ENCODE measurements around the gene KIF26B. TPM values are rescaled to one million over a fixed set of nuclear protein-coding genes. Genes with fewer than 3 reads are reported as not detected.

The KIF26B gene
- total and polyA plus RNA-seq, 2 donors = 0.43 to 1.6 TPM

DNA sequence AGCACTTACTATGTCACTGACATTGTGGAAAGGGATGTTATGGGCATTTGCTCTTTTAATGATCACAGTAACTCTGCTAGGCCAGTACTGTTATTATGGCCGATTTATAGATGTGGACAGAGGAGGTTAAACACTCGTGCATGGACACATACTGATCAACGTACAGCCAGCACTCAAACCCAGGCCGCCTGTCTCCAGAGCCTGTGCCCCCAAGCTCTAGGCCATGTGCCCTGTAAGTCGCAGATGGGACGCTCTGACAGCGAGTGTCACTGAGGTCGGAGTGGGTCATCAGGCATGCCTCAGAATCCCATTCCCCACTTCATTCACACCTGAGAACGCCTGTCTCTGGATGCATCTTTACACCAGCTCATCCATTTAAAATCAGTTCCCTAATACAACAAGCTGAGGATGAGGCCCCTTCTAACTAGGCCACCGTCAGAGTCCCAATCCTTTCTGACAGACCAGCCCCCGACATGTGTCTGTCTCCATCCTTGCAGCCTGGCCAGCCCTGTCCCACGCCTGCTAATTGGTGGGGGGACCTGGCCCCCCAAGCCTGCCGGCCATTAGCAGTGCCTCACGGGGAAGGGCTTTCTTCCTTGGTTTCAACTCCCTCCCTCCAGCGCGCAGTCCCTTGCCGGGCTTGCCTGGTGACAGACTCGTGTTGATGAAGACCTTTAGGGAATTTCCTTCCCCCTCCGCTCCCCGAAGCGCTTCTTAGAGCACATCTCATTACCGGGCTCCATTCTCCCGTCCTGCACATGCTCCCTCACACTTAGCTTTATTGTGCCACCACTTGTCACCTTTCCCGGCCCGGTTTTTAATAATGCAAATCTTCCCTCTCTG is 436.8 kb downstream of the KIF26B start:
- no peak overlapping the region for H3K27ac ChIP-seq (ENCODE audit: low read depth in 1 of 2, low read length in 1 of 2)
- no peak overlapping the region for H3K4me3 ChIP-seq (ENCODE audit: low read length in 2 of 2)
- H3K27me3 ChIP-seq (ENCODE audit: control insufficient read depth in 2 of 2, insufficient read depth in 1 of 2, low read length in 1 of 2) = no peaks in the 10 kb centered on the region
- H3K9me3 ChIP-seq (ENCODE audit: control insufficient read depth in 2 of 2, insufficient read depth in 1 of 2, low read length in 1 of 2) = no peaks in the 10 kb centered on the region
- no peaks in the 10 kb centered on the region for H3K4me1 ChIP-seq (ENCODE audit: control insufficient read depth in 2 of 2, insufficient read depth in 2 of 2, low read length in 2 of 2)
- DNase-seq (ENCODE audit: low read depth in 6 of 9, low spot score in 9 of 9) = no peak
- 93% methylated on average over 25 of the region's 25 CpGs for WGBS
- H3K36me3 ChIP-seq (ENCODE audit: control insufficient read depth in 2 of 2, insufficient read depth in 2 of 2, low read length in 1 of 2) = no peaks in the 10 kb centered on the region

DNA sequence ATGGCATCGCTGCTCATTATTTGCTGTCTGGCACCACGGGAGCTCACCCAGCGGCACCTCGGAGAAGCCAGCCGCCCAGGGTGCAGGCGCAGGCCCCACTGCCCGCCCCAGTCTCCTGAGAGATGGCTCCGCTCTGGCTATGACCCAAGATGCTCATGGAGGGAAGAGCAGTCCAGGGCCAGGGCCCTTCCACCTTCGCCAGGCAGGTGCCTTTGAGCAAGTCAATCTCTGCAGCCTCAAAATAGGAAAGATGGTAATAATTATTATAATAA is 437.3 kb downstream of the KIF26B start:
- no peaks in the 10 kb centered on the region for H3K27me3 ChIP-seq (ENCODE audit: control insufficient read depth in 2 of 2, insufficient read depth in 1 of 2, low read length in 1 of 2)
- H3K4me3 ChIP-seq (ENCODE audit: low read length in 2 of 2) = no peak overlapping the region
- H3K27ac ChIP-seq (ENCODE audit: low read depth in 1 of 2, low read length in 1 of 2) = no peak overlapping the region
- no peaks in the 10 kb centered on the region for H3K9me3 ChIP-seq (ENCODE audit: control insufficient read depth in 2 of 2, insufficient read depth in 1 of 2, low read length in 1 of 2)
- no peaks in the 10 kb centered on the region for H3K36me3 ChIP-seq (ENCODE audit: control insufficient read depth in 2 of 2, insufficient read depth in 2 of 2, low read length in 1 of 2)
- DNase-seq (ENCODE audit: low read depth in 6 of 9, low spot score in 9 of 9) = no peak
- H3K4me1 ChIP-seq (ENCODE audit: control insufficient read depth in 2 of 2, insufficient read depth in 2 of 2, low read length in 2 of 2) = no peaks in the 10 kb centered on the region
- 97% methylated on average over 9 of the region's 9 CpGs for WGBS

DNA sequence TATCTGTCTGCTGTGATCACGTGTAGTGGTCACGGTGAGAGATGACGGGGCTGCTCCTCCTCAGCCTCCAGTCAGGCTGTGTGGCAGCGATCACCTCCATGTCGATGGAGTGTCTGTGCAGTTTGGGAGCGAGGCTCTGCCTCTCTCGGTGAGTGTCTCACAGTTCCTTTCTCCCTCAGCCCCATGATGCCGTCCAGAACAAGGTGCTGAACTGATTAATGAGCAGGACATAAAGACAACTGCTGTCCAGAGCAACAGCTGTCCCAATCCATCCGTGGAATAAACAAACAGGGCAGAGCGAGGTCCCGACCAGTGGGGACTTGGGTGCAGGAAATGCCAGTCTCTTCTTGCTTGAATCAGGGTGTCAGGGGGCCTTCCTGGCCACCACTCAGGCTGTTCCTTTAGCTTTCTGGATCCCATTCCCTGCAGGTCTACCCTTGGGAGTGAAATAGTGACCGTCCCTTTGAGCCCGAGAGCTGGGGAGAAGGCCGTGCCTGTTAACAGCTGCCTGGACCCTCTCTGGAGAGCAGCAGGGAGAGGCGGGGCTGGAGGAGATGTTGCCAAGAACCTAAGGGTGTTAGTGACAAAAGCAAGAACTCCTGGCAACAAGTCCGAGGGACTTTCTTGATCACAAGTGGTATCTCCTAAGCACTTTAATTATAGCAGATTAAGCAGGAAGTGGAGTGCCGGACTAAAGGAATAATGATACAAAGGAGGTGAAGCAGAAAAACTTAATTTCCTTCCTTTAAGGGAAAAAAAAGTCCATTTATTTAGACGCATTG is 443.9 kb downstream of the KIF26B start:
- H3K4me1 ChIP-seq (ENCODE audit: control insufficient read depth in 2 of 2, insufficient read depth in 2 of 2, low read length in 2 of 2) = no peaks in the 10 kb centered on the region
- no peak overlapping the region for H3K4me3 ChIP-seq (ENCODE audit: low read length in 2 of 2)
- DNase-seq (ENCODE audit: low read depth in 6 of 9, low spot score in 9 of 9) = no peak

DNA sequence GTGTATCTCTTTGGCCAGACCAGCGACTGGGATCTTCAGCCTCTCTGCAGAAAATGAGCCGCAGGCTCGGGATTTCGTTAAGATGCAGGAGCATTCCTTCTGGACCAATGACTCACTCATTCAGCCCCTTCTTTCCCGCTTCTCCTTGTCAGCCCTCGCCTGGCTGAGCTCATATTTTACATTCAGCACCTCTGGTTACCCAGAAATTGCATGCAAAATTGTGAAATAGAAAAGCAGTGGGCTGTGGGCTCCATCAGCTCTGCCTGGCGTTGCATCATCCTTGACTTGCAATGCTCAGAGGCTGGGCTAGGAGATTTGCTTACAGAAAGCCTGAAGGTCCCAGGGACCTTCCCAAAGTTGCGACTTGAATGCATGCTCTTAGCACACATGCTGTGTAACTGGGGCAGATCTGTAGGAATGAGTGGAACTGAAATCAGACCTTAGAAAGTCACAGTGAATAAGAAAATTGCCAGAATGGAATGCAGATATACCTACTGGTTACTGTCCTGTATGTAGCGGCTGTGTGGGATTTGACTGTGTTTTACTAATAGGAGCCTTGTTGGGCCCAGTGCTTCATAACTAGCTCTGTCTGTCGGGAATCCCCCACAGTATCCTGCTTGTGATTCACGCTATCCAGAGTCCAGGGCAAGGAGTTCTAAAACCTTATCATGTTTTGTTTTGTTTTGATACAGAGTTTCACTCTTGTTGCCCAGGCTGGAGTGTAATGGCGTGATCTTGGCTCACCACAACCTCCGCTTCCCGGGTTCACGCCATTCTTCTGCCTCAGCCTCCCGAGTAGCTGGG is 444.8 kb downstream of the KIF26B start:
- H3K27ac ChIP-seq (ENCODE audit: low read depth in 1 of 2, low read length in 1 of 2) = no peak overlapping the region
- WGBS = 91% methylated on average over 16 of the region's 16 CpGs
- no peaks in the 10 kb centered on the region for H3K27me3 ChIP-seq (ENCODE audit: control insufficient read depth in 2 of 2, insufficient read depth in 1 of 2, low read length in 1 of 2)
- no peaks in the 10 kb centered on the region for H3K36me3 ChIP-seq (ENCODE audit: control insufficient read depth in 2 of 2, insufficient read depth in 2 of 2, low read length in 1 of 2)
- no peak overlapping the region for H3K4me3 ChIP-seq (ENCODE audit: low read length in 2 of 2)
- no peaks in the 10 kb centered on the region for H3K9me3 ChIP-seq (ENCODE audit: control insufficient read depth in 2 of 2, insufficient read depth in 1 of 2, low read length in 1 of 2)
- DNase-seq (ENCODE audit: low read depth in 6 of 9, low spot score in 9 of 9) = no peak
- no peaks in the 10 kb centered on the region for H3K4me1 ChIP-seq (ENCODE audit: control insufficient read depth in 2 of 2, insufficient read depth in 2 of 2, low read length in 2 of 2)

More for the DNA sequence above, 443.9 kb downstream of the KIF26B start:
- Histone ChIP-seq H3K36me3 (ENCODE audit: control insufficient read depth in 2 of 2, insufficient read depth in 2 of 2, low read length in 1 of 2) (no peaks in the 10 kb centered on the region), H3K27me3 (ENCODE audit: control insufficient read depth in 2 of 2, insufficient read depth in 1 of 2, low read length in 1 of 2) (no peaks in the 10 kb centered on the region), H3K9me3 (ENCODE audit: control insufficient read depth in 2 of 2, insufficient read depth in 1 of 2, low read length in 1 of 2) (no peaks in the 10 kb centered on the region), H3K27ac (ENCODE audit: low read depth in 1 of 2, low read length in 1 of 2) (no peak overlapping the region)
- 91% methylated on average over 18 of the region's 18 CpGs for WGBS

- WGBS = 97% methylated on average over 4 of the region's 4 CpGs
- Histone ChIP-seq H3K36me3 (ENCODE audit: control insufficient read depth in 2 of 2, insufficient read depth in 2 of 2, low read length in 1 of 2) (no peaks in the 10 kb centered on the region), H3K4me3 (ENCODE audit: low read length in 2 of 2) (no peak overlapping the region), H3K4me1 (ENCODE audit: control insufficient read depth in 2 of 2, insufficient read depth in 2 of 2, low read length in 2 of 2) (peaks cover 0 to 6% of the 10 kb centered on the region in 2 donors), H3K27me3 (ENCODE audit: control insufficient read depth in 2 of 2, insufficient read depth in 1 of 2, low read length in 1 of 2) (no peaks in the 10 kb centered on the region), H3K27ac (ENCODE audit: low read depth in 1 of 2, low read length in 1 of 2) (no peak overlapping the region), H3K9me3 (ENCODE audit: control insufficient read depth in 2 of 2, insufficient read depth in 1 of 2, low read length in 1 of 2) (no peaks in the 10 kb centered on the region)
- DNase-seq (ENCODE audit: low read depth in 6 of 9, low spot score in 9 of 9) = no peak
These were observed 445.9 kb downstream of the KIF26B start for GRCh38 chr1:245600658-245601057.

GRCh38 chr1:245603311-245603865 is 448.6 kb downstream of the KIF26B start:
- 89% methylated on average over 6 of the region's 6 CpGs for WGBS
- Histone ChIP-seq H3K4me3 (ENCODE audit: low read length in 2 of 2) (no peak overlapping the region), H3K4me1 (ENCODE audit: control insufficient read depth in 2 of 2, insufficient read depth in 2 of 2, low read length in 2 of 2) (peaks cover 0 to 6% of the 10 kb centered on the region in 2 donors), H3K36me3 (ENCODE audit: control insufficient read depth in 2 of 2, insufficient read depth in 2 of 2, low read length in 1 of 2) (no peaks in the 10 kb centered on the region), H3K9me3 (ENCODE audit: control insufficient read depth in 2 of 2, insufficient read depth in 1 of 2, low read length in 1 of 2) (no peaks in the 10 kb centered on the region), H3K27ac (ENCODE audit: low read depth in 1 of 2, low read length in 1 of 2) (no peak overlapping the region), H3K27me3 (ENCODE audit: control insufficient read depth in 2 of 2, insufficient read depth in 1 of 2, low read length in 1 of 2) (no peaks in the 10 kb centered on the region)
- no peak for DNase-seq (ENCODE audit: low read depth in 6 of 9, low spot score in 9 of 9)

- H3K9me3 ChIP-seq (ENCODE audit: control insufficient read depth in 2 of 2, insufficient read depth in 1 of 2, low read length in 1 of 2) = no peaks in the 10 kb centered on the region
- peaks cover 0 to 6% of the 10 kb centered on the region in 2 donors for H3K4me1 ChIP-seq (ENCODE audit: control insufficient read depth in 2 of 2, insufficient read depth in 2 of 2, low read length in 2 of 2)
- 78% methylated on average over 9 of the region's 9 CpGs for WGBS
- no peaks in the 10 kb centered on the region for H3K36me3 ChIP-seq (ENCODE audit: control insufficient read depth in 2 of 2, insufficient read depth in 2 of 2, low read length in 1 of 2)
- H3K27ac ChIP-seq (ENCODE audit: low read depth in 1 of 2, low read length in 1 of 2) = no peak overlapping the region
- DNase-seq (ENCODE audit: low read depth in 6 of 9, low spot score in 9 of 9) = no peak
- no peaks in the 10 kb centered on the region for H3K27me3 ChIP-seq (ENCODE audit: control insufficient read depth in 2 of 2, insufficient read depth in 1 of 2, low read length in 1 of 2)
- no peak overlapping the region for H3K4me3 ChIP-seq (ENCODE audit: low read length in 2 of 2)
These were observed 450.2 kb downstream of the KIF26B start for GRCh38 chr1:245604979-245605378.

DNA sequence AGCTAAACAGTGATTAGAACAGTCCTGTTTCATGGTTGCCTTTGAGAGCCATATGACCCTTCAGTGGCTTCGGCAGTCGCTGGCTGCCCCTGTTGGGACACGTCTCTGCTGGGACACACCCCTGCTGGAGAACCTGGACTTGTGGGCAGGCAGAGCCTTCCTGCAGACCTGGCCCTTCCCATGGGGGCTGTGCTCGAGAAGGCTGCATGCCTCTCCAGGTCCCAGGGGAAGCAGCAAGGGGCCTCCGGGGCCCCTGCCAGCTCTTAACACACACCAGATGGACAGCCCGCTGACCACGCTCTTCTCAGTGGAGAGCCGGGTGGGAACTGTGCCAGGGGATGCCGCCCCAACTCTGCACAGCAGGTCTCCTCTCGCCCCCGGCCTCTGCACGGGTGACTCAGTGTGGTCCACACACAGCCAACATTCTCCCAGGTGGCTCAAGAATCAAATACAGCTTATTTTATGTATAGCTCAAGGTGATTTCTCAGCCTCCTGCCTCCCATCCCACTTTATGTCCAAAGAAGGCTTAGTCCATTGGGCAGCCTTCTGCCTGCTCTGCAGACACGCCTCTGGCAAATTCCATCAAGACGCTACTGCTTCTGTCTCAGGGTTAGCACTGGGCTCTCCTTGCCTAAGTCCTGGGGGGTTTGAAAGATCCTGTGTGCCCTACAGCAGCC is 450.8 kb downstream of the KIF26B start:
- no peak for DNase-seq (ENCODE audit: low read depth in 6 of 9, low spot score in 9 of 9)
- 88% methylated on average over 14 of the region's 14 CpGs for WGBS
- Histone ChIP-seq H3K9me3 (ENCODE audit: control insufficient read depth in 2 of 2, insufficient read depth in 1 of 2, low read length in 1 of 2) (no peaks in the 10 kb centered on the region), H3K4me1 (ENCODE audit: control insufficient read depth in 2 of 2, insufficient read depth in 2 of 2, low read length in 2 of 2) (peaks cover 0 to 6% of the 10 kb centered on the region in 2 donors), H3K36me3 (ENCODE audit: control insufficient read depth in 2 of 2, insufficient read depth in 2 of 2, low read length in 1 of 2) (no peaks in the 10 kb centered on the region), H3K4me3 (ENCODE audit: low read length in 2 of 2) (no peak overlapping the region), H3K27me3 (ENCODE audit: control insufficient read depth in 2 of 2, insufficient read depth in 1 of 2, low read length in 1 of 2) (no peaks in the 10 kb centered on the region), H3K27ac (ENCODE audit: low read depth in 1 of 2, low read length in 1 of 2) (no peak overlapping the region)

Measured in thymus (tissue), 11 donors.